ENCODE results near the gene TAF9. TPM values are rescaled to one million over a fixed set of nuclear protein-coding genes. Genes with fewer than 3 reads are reported as not detected.

TAF9 gene
- total RNA-seq: 10 to 100 TPM in 1 of 2 donors, 1 to 10 TPM in 1; 8.6 to 24.9 TPM

- Histone ChIP-seq H3K4me1 (peaks cover 25% of the 10 kb centered on the region), H3K9me3 (no peaks in the 10 kb centered on the region), H3K27ac (peak within 1 kb of the TSS; percentile 91 to 100 (median 98)), H3K36me3 (replicated peaks in 1 of 2; ENCODE audit: insufficient read depth in 1 of 2, low read depth in 2 of 2) (peaks cover 4 to 9% of the 10 kb centered on the region in 2 donors), H3K27me3 (no peaks in the 10 kb centered on the region), H3K4me3 (peak within 1 kb of the TSS; percentile 62 to 81)
- TF ChIP-seq CTCF (IDR thresholded peaks at IDR 0.05): no peak
- peak; percentile 61 to 86 (median 84) for TF ChIP-seq POLR2A (IDR thresholded peaks at IDR 0.05)
- DNase-seq (peak; percentile 92 to 96 (median 92)), ATAC-seq (peak; percentile 97)
- intact Hi-C loops (cut with DNase I): no loop called here
- WGBS, 2 donors: 0 to 1% methylated on average over 3 to 63 of the region's 66 CpGs
These were observed at the start of gene TAF9, which contains the start of the genes AK6 and RAD17 for GRCh38 chr5:69369340-69370121. TSS of gene TAF9 (minus strand) at chr5:69369520. CDS start at chr5:69365737, 3,783 bp downstream. TSS of gene AK6 (minus strand) at chr5:69369520. CDS start at chr5:69369490, 30 bp downstream. TSS of gene RAD17 (plus strand) at chr5:69369818. CDS start at chr5:69372209, 2,391 bp downstream.

- intact Hi-C loops (cut with DNase I): no loop called here
- H3K36me3 ChIP-seq (replicated peaks in 1 of 2; ENCODE audit: insufficient read depth in 1 of 2, low read depth in 2 of 2): no peaks in the 10 kb centered on the region
- no peaks in the 10 kb centered on the region for H3K27me3 ChIP-seq
- H3K4me1 ChIP-seq: peaks cover 33% of the 10 kb centered on the region
- TF ChIP-seq CTCF (IDR thresholded peaks at IDR 0.05) (no peak), POLR2A (IDR thresholded peaks at IDR 0.05) (no peak)
- DNase-seq (no peak), ATAC-seq (no peak)
- no peak overlapping the region for H3K4me3 ChIP-seq
- no peaks in the 10 kb centered on the region for H3K9me3 ChIP-seq
- H3K27ac ChIP-seq: no peak overlapping the region
- 93 to 96% methylated on average over 3 of the region's 3 CpGs for WGBS, 2 donors
These were observed 49.2 kb upstream of the TAF9 start for GRCh38 chr5:69418554-69418953.

- H3K27ac ChIP-seq: peak overlapping the region in 1 of 4 donors; percentile 98
- peaks cover 33% of the 10 kb centered on the region for H3K4me1 ChIP-seq
- H3K4me3 ChIP-seq: peak overlapping the region in 1 of 2 donors; percentile 57
- DNase-seq (no peak), ATAC-seq (no peak)
- no peaks in the 10 kb centered on the region for H3K36me3 ChIP-seq (replicated peaks in 1 of 2; ENCODE audit: insufficient read depth in 1 of 2, low read depth in 2 of 2)
- H3K9me3 ChIP-seq: no peaks in the 10 kb centered on the region
- TF ChIP-seq CTCF (IDR thresholded peaks at IDR 0.05) (no peak), POLR2A (IDR thresholded peaks at IDR 0.05) (no peak)
- intact Hi-C loops (cut with DNase I): no loop called here
- H3K27me3 ChIP-seq: no peaks in the 10 kb centered on the region
These were observed 47.4 kb upstream of the TAF9 start for GRCh38 chr5:69416699-69417098.

- ATAC-seq (no peak), DNase-seq (peak in 1 of 4 donors; percentile 16)
- peak overlapping the region in 1 of 2 donors; percentile 57 for H3K4me3 ChIP-seq
- WGBS, 2 donors: 19 to 24% methylated on average over 6 of the region's 6 CpGs
- no peaks in the 10 kb centered on the region for H3K27me3 ChIP-seq
- no peaks in the 10 kb centered on the region for H3K36me3 ChIP-seq (replicated peaks in 1 of 2; ENCODE audit: insufficient read depth in 1 of 2, low read depth in 2 of 2)
- TF ChIP-seq CTCF (IDR thresholded peaks at IDR 0.05) (no peak), POLR2A (IDR thresholded peaks at IDR 0.05) (no peak)
- peaks cover 33% of the 10 kb centered on the region for H3K4me1 ChIP-seq
- intact Hi-C loops (cut with DNase I): no loop called here
- H3K9me3 ChIP-seq: no peaks in the 10 kb centered on the region
- peak overlapping the region; percentile 91 to 98 (median 95) for H3K27ac ChIP-seq
These were observed 46.9 kb upstream of the TAF9 start for GRCh38 chr5:69416180-69416579.
